Measurements from ENCODE around the gene ARRDC3.
A peak's percentile ranks its signal among the peaks of the same experiment; 100 is the strongest.
"Not testable (repeated sequence)": the region's sequence is repeated elsewhere in the genome, so short reads cannot be mapped to it uniquely, and the experiment has no call there.

Gene ARRDC3

GRCh38 chr5:91383027-91383955 is at the start of gene ARRDC3:
Gene ARRDC3 (minus strand): TSS chr5:91383317. CDS start chr5:91383092, 225 bp downstream.
- peak; percentile 78 for DNase-seq

- no peak for DNase-seq
These were observed 47.8 kb upstream of the ARRDC3 start for GRCh38 chr5:91430949-91431348.

- no peak for DNase-seq
These were observed 41.7 kb upstream of the ARRDC3 start for GRCh38 chr5:91424638-91425436.

GRCh38 chr5:91423871-91424270 is 40.8 kb upstream of the ARRDC3 start:
- DNase-seq: no peak

GRCh38 chr5:91420879-91421278 is 37.8 kb upstream of the ARRDC3 start:
- no peak for DNase-seq

- DNase-seq: no peak
These were observed 36.7 kb upstream of the ARRDC3 start for GRCh38 chr5:91419571-91420537.

GRCh38 chr5:91419136-91419535 is 36.0 kb upstream of the ARRDC3 start:
- no peak for DNase-seq

GRCh38 chr5:91418158-91418557 is 35.0 kb upstream of the ARRDC3 start:
- no peak for DNase-seq

- no peak for DNase-seq
These were observed 34.1 kb upstream of the ARRDC3 start for GRCh38 chr5:91417219-91417618.

- DNase-seq: no peak
These were observed 33.4 kb upstream of the ARRDC3 start for GRCh38 chr5:91416491-91416890.

GRCh38 chr5:91409304-91409703 is 26.2 kb upstream of the ARRDC3 start:
- no peak for DNase-seq

- DNase-seq: no peak
These were observed 25.6 kb upstream of the ARRDC3 start for GRCh38 chr5:91408710-91409109.

- DNase-seq: no peak
These were observed 24.1 kb upstream of the ARRDC3 start for GRCh38 chr5:91407204-91407603.

- DNase-seq: no peak
These were observed 20.3 kb upstream of the ARRDC3 start for GRCh38 chr5:91403438-91403837.

- no peak for DNase-seq
These were observed 18.1 kb upstream of the ARRDC3 start for GRCh38 chr5:91401175-91401574.

GRCh38 chr5:91397791-91398190 is 14.7 kb upstream of the ARRDC3 start:
- DNase-seq: no peak

GRCh38 chr5:91390268-91390667 is 7.2 kb upstream of the ARRDC3 start:
- DNase-seq: no peak

- DNase-seq: not testable (repeated sequence)
These were observed 6.4 kb upstream of the ARRDC3 start for GRCh38 chr5:91389555-91389954.

- no peak for DNase-seq
These were observed 5.2 kb upstream of the ARRDC3 start for GRCh38 chr5:91388362-91388761.

- DNase-seq: no peak
These were observed 3.0 kb upstream of the ARRDC3 start for GRCh38 chr5:91386120-91386519.

- DNase-seq: not testable (repeated sequence)
These were observed 2.5 kb upstream of the ARRDC3 start for GRCh38 chr5:91385596-91385995.

- peak; percentile 90 for DNase-seq
These were observed 1.7 kb upstream of the ARRDC3 start for GRCh38 chr5:91384671-91385430.
